ENCODE results near the gene DCTN1. TPM values are rescaled to one million over a fixed set of nuclear protein-coding genes. Genes with fewer than 3 reads are reported as not detected.
A peak's percentile ranks its signal among the peaks of the same experiment; 100 is the strongest.

The DCTN1 gene
- 113 TPM for polyA plus RNA-seq (2013, experiment 1 of 2)
- 117 TPM for polyA plus RNA-seq (2013, experiment 2 of 2)

GRCh38 chr2:74379851-74380789 lies at the start of gene DCTN1:
Gene DCTN1, minus strand, starts transcription at chr2:74380311. Its CDS starts 274 bp downstream, at chr2:74380037.
- WGBS: 25% methylated on average over 14 of the region's 14 CpGs
- Histone ChIP-seq H3K36me3 (ENCODE audit: insufficient read depth, low read length) (peaks cover 33% of the 10 kb centered on the region), H3K4me1 (ENCODE audit: insufficient read depth, low read length) (peaks cover 17% of the 10 kb centered on the region; the same call in 1 of the 2 replicates), H3K9me3 (ENCODE audit: insufficient read depth, low read depth, low read length) (no peaks in the 10 kb centered on the region), H3K27me3 (ENCODE audit: insufficient read depth, low read length) (no peaks in the 10 kb centered on the region), H3K27ac (ENCODE audit: low read depth, low read length) (no peak within 1 kb of the TSS), H3K4me3 (ENCODE audit: low read length) (peak within 1 kb of the TSS; percentile 46), H3K9ac (ENCODE audit: low read depth, low read length) (peak within 1 kb of the TSS; percentile 45; the same call in 1 of the 2 replicates)

GRCh38 chr2:74428675-74429074 lies 48.6 kb upstream of the DCTN1 start:
- H3K27me3 ChIP-seq (ENCODE audit: insufficient read depth, low read length): no peaks in the 10 kb centered on the region
- H3K4me3 ChIP-seq (ENCODE audit: low read length): no peak overlapping the region
- H3K27ac ChIP-seq (ENCODE audit: low read depth, low read length): no peak overlapping the region
- no peaks in the 10 kb centered on the region for H3K4me1 ChIP-seq (ENCODE audit: insufficient read depth, low read length)
- H3K9ac ChIP-seq (ENCODE audit: low read depth, low read length): no peak overlapping the region
- WGBS: 96% methylated on average over 5 of the region's 5 CpGs
- H3K36me3 ChIP-seq (ENCODE audit: insufficient read depth, low read length): peaks cover 84% of the 10 kb centered on the region
- H3K9me3 ChIP-seq (ENCODE audit: insufficient read depth, low read depth, low read length): no peaks in the 10 kb centered on the region

GRCh38 chr2:74427551-74427950 lies 47.4 kb upstream of the DCTN1 start:
- 86% methylated on average over 3 of the region's 3 CpGs for WGBS
- H3K4me1 ChIP-seq (ENCODE audit: insufficient read depth, low read length): no peaks in the 10 kb centered on the region
- no peaks in the 10 kb centered on the region for H3K9me3 ChIP-seq (ENCODE audit: insufficient read depth, low read depth, low read length)
- H3K27ac ChIP-seq (ENCODE audit: low read depth, low read length): no peak overlapping the region
- no peak overlapping the region for H3K4me3 ChIP-seq (ENCODE audit: low read length)
- no peak overlapping the region for H3K9ac ChIP-seq (ENCODE audit: low read depth, low read length)
- H3K36me3 ChIP-seq (ENCODE audit: insufficient read depth, low read length): peaks cover 81% of the 10 kb centered on the region
- no peaks in the 10 kb centered on the region for H3K27me3 ChIP-seq (ENCODE audit: insufficient read depth, low read length)

DNA sequence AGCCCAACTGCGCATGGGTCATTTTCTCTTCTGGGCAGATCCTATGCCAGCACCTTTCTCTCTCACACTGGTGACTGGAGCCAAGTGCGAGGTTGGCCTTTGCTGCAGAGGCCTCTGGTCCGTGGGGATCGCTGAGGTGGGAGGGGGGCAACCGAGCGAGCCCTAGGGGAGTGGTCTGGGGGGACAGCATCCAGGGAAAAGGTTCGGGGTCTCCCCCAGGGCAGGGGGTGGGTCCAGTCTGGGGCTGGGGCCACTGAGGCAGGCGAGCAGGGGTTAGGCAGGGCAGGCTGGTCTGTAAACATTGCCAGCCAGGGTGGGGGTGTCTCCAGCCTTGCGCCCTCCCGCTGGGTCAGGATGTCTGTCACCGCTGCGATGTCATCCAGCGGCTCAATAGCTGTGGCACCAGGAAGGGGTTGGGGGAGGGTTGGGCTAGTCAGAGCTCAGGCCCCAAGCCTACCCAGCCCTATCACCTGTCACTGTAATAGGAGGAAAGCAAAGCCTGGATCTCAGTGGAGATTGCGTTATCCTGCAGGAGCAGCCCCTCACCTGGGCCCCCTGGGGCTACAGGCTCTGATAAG lies 46.2 kb upstream of the DCTN1 start:
- H3K4me3 ChIP-seq (ENCODE audit: low read length): no peak overlapping the region
- H3K36me3 ChIP-seq (ENCODE audit: insufficient read depth, low read length): peaks cover 69% of the 10 kb centered on the region
- no peak overlapping the region for H3K27ac ChIP-seq (ENCODE audit: low read depth, low read length)
- no peaks in the 10 kb centered on the region for H3K4me1 ChIP-seq (ENCODE audit: insufficient read depth, low read length)
- no peaks in the 10 kb centered on the region for H3K9me3 ChIP-seq (ENCODE audit: insufficient read depth, low read depth, low read length)
- H3K27me3 ChIP-seq (ENCODE audit: insufficient read depth, low read length): no peaks in the 10 kb centered on the region
- no peak overlapping the region for H3K9ac ChIP-seq (ENCODE audit: low read depth, low read length)
- WGBS: 84% methylated on average over 14 of the region's 14 CpGs

- Histone ChIP-seq H3K9ac (ENCODE audit: low read depth, low read length) (no peak overlapping the region), H3K4me1 (ENCODE audit: insufficient read depth, low read length) (no peaks in the 10 kb centered on the region), H3K36me3 (ENCODE audit: insufficient read depth, low read length) (peaks cover 61% of the 10 kb centered on the region), H3K4me3 (ENCODE audit: low read length) (no peak overlapping the region), H3K27me3 (ENCODE audit: insufficient read depth, low read length) (peaks cover 1% of the 10 kb centered on the region; the same call in 1 of the 2 replicates), H3K27ac (ENCODE audit: low read depth, low read length) (no peak overlapping the region), H3K9me3 (ENCODE audit: insufficient read depth, low read depth, low read length) (no peaks in the 10 kb centered on the region)
- WGBS: 89% methylated on average over 7 of the region's 7 CpGs
Measured at GRCh38 chr2:74425523-74425922, 45.4 kb upstream of the DCTN1 start.

GRCh38 chr2:74424995-74425406 lies 44.9 kb upstream of the DCTN1 start:
- peaks cover 56% of the 10 kb centered on the region for H3K36me3 ChIP-seq (ENCODE audit: insufficient read depth, low read length)
- peaks cover 5% of the 10 kb centered on the region; the same call in 1 of the 2 replicates for H3K27me3 ChIP-seq (ENCODE audit: insufficient read depth, low read length)
- H3K9ac ChIP-seq (ENCODE audit: low read depth, low read length): no peak overlapping the region
- 90% methylated on average over 5 of the region's 5 CpGs for WGBS
- H3K4me3 ChIP-seq (ENCODE audit: low read length): no peak overlapping the region
- H3K4me1 ChIP-seq (ENCODE audit: insufficient read depth, low read length): no peaks in the 10 kb centered on the region
- H3K27ac ChIP-seq (ENCODE audit: low read depth, low read length): no peak overlapping the region
- H3K9me3 ChIP-seq (ENCODE audit: insufficient read depth, low read depth, low read length): no peaks in the 10 kb centered on the region

DNA sequence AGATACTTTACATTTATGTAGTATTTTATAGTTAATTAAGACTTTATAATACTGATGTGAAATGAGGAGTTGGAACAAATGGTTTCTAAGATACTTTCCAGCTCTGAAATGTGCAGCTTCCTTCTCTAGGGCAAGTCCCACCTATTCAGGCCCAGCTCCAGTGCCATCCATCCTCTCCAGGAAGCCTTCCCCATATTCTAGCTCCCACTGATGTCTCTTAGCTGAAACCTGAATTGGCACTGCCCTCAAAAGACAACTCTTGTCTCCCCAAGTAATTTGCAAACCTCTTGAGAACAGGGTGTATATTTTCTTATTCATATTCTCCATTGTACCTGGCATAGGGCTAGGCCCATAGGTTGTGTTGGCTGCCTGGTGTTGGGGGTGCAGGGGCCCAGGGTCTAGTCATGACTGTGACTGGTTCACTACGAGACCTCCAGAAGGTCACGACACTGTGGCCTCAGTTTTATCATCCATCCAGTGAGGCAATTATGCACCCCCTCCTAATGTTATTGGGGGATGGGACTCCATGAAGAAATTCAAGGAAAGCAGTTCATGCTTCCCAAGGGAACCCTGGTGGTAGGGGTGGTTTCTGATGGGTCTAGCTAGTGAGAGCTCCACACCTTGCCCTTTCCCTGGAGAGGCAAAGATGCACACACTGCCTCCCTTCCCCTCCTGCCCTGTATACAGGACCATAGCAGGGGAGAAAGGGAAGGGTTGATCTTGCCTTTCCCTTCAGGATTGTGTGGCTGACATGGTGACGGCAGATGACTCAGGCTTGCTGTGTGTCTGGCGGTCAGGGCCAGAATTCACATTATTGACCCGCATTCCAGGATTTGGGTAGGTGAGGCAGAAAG lies 44.3 kb upstream of the DCTN1 start:
- Histone ChIP-seq H3K27me3 (ENCODE audit: insufficient read depth, low read length) (peaks cover 5% of the 10 kb centered on the region; the same call in 1 of the 2 replicates), H3K9me3 (ENCODE audit: insufficient read depth, low read depth, low read length) (no peaks in the 10 kb centered on the region), H3K4me1 (ENCODE audit: insufficient read depth, low read length) (no peaks in the 10 kb centered on the region), H3K9ac (ENCODE audit: low read depth, low read length) (no peak overlapping the region), H3K27ac (ENCODE audit: low read depth, low read length) (no peak overlapping the region), H3K36me3 (ENCODE audit: insufficient read depth, low read length) (peaks cover 49% of the 10 kb centered on the region), H3K4me3 (ENCODE audit: low read length) (no peak overlapping the region)
- 88% methylated on average over 5 of the region's 5 CpGs for WGBS

DNA sequence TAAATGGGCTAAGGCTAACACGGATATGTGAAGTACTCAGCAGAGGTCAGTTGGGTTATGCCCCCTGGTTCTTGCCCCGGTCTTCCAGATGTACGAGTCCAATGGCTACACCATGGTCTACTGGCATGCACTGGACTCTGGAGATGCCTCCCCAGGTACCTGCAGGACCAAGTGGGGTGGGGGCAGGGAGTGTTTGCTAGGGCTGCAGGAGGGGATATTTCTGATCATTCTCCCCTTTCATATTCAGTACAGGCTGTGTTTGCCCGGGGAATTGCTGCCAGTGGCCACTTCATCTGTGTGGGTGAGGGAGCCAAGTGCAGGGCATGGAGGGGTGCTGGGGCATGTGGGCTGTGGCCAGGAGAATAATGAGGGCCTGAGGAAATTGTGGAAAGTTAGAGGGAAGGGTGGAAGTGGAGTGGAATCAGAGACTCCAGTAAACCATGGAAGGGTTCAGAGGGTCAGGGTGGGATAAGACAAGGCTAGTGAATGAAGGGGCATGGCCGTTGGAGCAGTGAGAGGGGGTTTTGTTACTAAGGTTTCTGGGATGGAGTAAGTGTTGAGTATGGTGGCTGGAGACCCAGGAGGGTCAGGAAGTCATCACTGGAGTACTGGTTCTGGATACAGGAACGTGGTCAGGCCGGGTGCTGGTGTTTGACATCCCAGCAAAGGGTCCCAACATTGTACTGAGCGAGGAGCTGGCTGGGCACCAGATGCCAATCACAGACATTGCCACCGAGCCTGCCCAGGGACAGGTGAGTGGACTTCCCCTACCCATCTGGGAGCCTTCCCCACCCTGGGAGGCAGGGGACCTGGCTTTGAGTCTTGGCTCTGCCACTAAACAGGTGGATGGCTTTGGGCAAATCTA lies 43.4 kb upstream of the DCTN1 start:
- no peak overlapping the region for H3K9ac ChIP-seq (ENCODE audit: low read depth, low read length)
- WGBS: 83% methylated on average over 9 of the region's 9 CpGs
- no peak overlapping the region for H3K27ac ChIP-seq (ENCODE audit: low read depth, low read length)

DNA sequence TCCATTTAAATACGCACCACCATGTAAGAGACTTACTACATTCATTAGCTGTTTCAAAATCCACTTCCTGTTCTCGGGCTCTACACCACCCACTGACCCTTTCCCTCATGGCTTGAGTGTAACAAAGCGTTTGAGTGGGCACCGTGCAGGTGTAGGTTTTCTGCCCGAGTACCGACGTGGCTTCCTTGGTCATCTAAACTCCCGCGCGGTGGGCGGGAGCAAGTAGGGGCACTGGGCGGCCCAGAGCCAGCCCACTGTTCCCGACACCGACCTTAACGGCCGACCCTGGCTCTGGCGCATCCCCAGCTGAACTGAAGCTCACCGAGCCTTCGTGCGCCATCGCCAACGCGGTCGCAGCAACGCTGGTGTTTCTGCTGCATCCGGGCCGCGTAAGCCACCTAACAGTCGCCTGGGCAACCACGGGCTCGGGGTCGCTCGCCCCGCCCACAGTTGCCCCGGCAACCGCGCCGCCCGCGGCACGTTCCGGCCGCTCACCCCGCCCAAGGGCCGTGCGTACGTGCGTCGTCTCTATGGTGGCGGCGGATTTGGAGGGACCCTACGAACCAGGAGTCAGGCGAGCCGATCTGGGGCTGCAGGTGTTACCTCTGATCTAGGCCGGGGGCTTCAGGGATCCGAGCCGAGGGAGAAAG lies 41.2 kb upstream of the DCTN1 start, which contains the start of the genes C2orf81 and WDR54:
C2orf81 (minus strand) TSS at position 399 of the 650 bp plus-strand sequence; CDS start at position 340, 59 bp downstream.
WDR54 (plus strand) TSS at position 510 of the 650 bp plus-strand sequence. CDS start 424 bp downstream, outside the sequence.
- no peaks in the 10 kb centered on the region for H3K4me1 ChIP-seq (ENCODE audit: insufficient read depth, low read length)
- peak within 1 kb of the TSS; percentile 86 for H3K4me3 ChIP-seq (ENCODE audit: low read length)
- H3K36me3 ChIP-seq (ENCODE audit: insufficient read depth, low read length): peaks cover 19% of the 10 kb centered on the region
- peaks cover 5% of the 10 kb centered on the region; the same call in 1 of the 2 replicates for H3K27me3 ChIP-seq (ENCODE audit: insufficient read depth, low read length)
- H3K9me3 ChIP-seq (ENCODE audit: insufficient read depth, low read depth, low read length): no peaks in the 10 kb centered on the region
- WGBS: 2% methylated on average over 57 of the region's 57 CpGs
- peak within 1 kb of the TSS; percentile 58 for H3K27ac ChIP-seq (ENCODE audit: low read depth, low read length)
- peak within 1 kb of the TSS; percentile 75 for H3K9ac ChIP-seq (ENCODE audit: low read depth, low read length)

More for the DNA sequence above, 43.4 kb upstream of the DCTN1 start:
- peaks cover 5% of the 10 kb centered on the region; the same call in 1 of the 2 replicates for H3K27me3 ChIP-seq (ENCODE audit: insufficient read depth, low read length)
- H3K4me1 ChIP-seq (ENCODE audit: insufficient read depth, low read length): no peaks in the 10 kb centered on the region
- peaks cover 40% of the 10 kb centered on the region for H3K36me3 ChIP-seq (ENCODE audit: insufficient read depth, low read length)
- H3K9me3 ChIP-seq (ENCODE audit: insufficient read depth, low read depth, low read length): no peaks in the 10 kb centered on the region
- H3K4me3 ChIP-seq (ENCODE audit: low read length): no peak overlapping the region

Measured in HUES64 (cell line).